ENCODE data around the gene STK32C.

Gene STK32C

GRCh38 chr10:132227851-132228390 is 79.8 kb downstream of the STK32C start:
- TF ChIP-seq CTCF (conservative IDR thresholded peaks at IDR 0.05; ENCODE audit: control insufficient read depth, insufficient read depth, low read depth, low read length) = no peak
- no peak for DNase-seq (ENCODE audit: low read depth)
- H3K4me3 ChIP-seq (ENCODE audit: control insufficient read depth, low read depth, low read length) = no peak overlapping the region

GRCh38 chr10:132226586-132227405 is 81.0 kb downstream of the STK32C start:
- no peak for DNase-seq (ENCODE audit: low read depth)
- no peak overlapping the region for H3K4me3 ChIP-seq (ENCODE audit: control insufficient read depth, low read depth, low read length)
- TF ChIP-seq CTCF (conservative IDR thresholded peaks at IDR 0.05; ENCODE audit: control insufficient read depth, insufficient read depth, low read depth, low read length) = no peak

GRCh38 chr10:132225849-132226205 is 81.9 kb downstream of the STK32C start:
- DNase-seq (ENCODE audit: low read depth) = no peak
- H3K4me3 ChIP-seq (ENCODE audit: control insufficient read depth, low read depth, low read length) = no peak overlapping the region
- no peak for TF ChIP-seq CTCF (conservative IDR thresholded peaks at IDR 0.05; ENCODE audit: control insufficient read depth, insufficient read depth, low read depth, low read length)

- TF ChIP-seq CTCF (conservative IDR thresholded peaks at IDR 0.05; ENCODE audit: control insufficient read depth, insufficient read depth, low read depth, low read length) = no peak
These were observed 82.5 kb downstream of the STK32C start for GRCh38 chr10:132225073-132225848.

GRCh38 chr10:132224343-132225072 is 83.2 kb downstream of the STK32C start:
- no peak for TF ChIP-seq CTCF (conservative IDR thresholded peaks at IDR 0.05; ENCODE audit: control insufficient read depth, insufficient read depth, low read depth, low read length)

More at GRCh38 chr10:132225073-132225848, 82.5 kb downstream of the STK32C start:
- no peak for DNase-seq (ENCODE audit: low read depth)
- no peak overlapping the region for H3K4me3 ChIP-seq (ENCODE audit: control insufficient read depth, low read depth, low read length)

GRCh38 chr10:132223611-132224342 is 84.0 kb downstream of the STK32C start:
- H3K4me3 ChIP-seq (ENCODE audit: control insufficient read depth, low read depth, low read length) = no peak overlapping the region
- DNase-seq (ENCODE audit: low read depth) = no peak
- no peak for TF ChIP-seq CTCF (conservative IDR thresholded peaks at IDR 0.05; ENCODE audit: control insufficient read depth, insufficient read depth, low read depth, low read length)

More at GRCh38 chr10:132224343-132225072, 83.2 kb downstream of the STK32C start:
- DNase-seq (ENCODE audit: low read depth) = no peak
- H3K4me3 ChIP-seq (ENCODE audit: control insufficient read depth, low read depth, low read length) = no peak overlapping the region

Data from fibroblast of mammary gland (primary cell).